ENCODE data around the gene ERCC3. TPM values are rescaled to one million over a fixed set of nuclear protein-coding genes. Genes with fewer than 3 reads are reported as not detected.

Gene ERCC3
- total RNA-seq, 1 experiment from 2014 or later, result 34.9 TPM

DNA sequence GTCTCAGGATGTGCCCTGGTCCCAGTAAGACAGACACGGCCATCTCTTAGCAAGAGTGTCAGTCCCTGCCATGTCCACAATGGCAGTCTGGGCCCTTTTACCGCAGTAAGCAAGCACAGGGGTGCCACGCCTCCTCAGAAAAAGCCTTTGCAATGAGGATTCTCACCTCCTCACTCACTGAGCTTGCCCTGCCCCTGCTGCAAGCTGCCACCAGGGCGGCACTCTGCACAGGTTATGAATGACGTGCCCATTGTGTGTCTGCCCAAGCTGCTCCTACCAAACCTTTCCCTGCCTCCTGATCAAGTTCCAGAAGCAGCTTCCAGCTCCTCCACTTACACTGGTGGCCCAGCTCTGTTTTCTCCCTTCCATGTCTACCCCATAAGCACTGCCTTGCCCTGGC lies 23.3 kb downstream of the ERCC3 start:
- intact Hi-C loops (cut with micrococcal nuclease), result no loop called here
- H3K27ac Mint-ChIP-seq (ENCODE audit: low read depth, unreplicated experiment), result no peak overlapping the region
- H3K36me3 Mint-ChIP-seq (ENCODE audit: insufficient read depth, unreplicated experiment), result peaks cover 95% of the 10 kb centered on the region

GRCh38 chr2:127261804-127262406 lies 32.0 kb downstream of the ERCC3 start:
- Mint-ChIP-seq H3K9me3 (ENCODE audit: unreplicated experiment) (no peaks in the 10 kb centered on the region), H3K4me3 (ENCODE audit: unreplicated experiment) (no peak overlapping the region), H3K4me1 (ENCODE audit: insufficient read depth, unreplicated experiment) (no peaks in the 10 kb centered on the region), H3K36me3 (ENCODE audit: insufficient read depth, unreplicated experiment) (peaks cover 61% of the 10 kb centered on the region), H3K27ac (ENCODE audit: low read depth, unreplicated experiment) (no peak overlapping the region), H3K27me3 (ENCODE audit: insufficient read depth, unreplicated experiment) (no peaks in the 10 kb centered on the region)
- no peak for DNase-seq (ENCODE audit: unreplicated experiment)
- CTCF ChIA-PET, result no interaction called here
- POLR2A ChIA-PET, result no interaction called here
- intact Hi-C loops (cut with micrococcal nuclease), result no loop called here
- TF ChIP-seq CTCF (IDR thresholded peaks at IDR 0.05; ENCODE audit: unreplicated experiment), result no peak
- no TSS peak for BruUV-seq (replicated peaks)

More for the DNA sequence above, 23.3 kb downstream of the ERCC3 start:
- DNase-seq (ENCODE audit: unreplicated experiment), result no peak
- H3K27me3 Mint-ChIP-seq (ENCODE audit: insufficient read depth, unreplicated experiment), result no peaks in the 10 kb centered on the region
- H3K4me3 Mint-ChIP-seq (ENCODE audit: unreplicated experiment), result no peak overlapping the region
- ChIA-PET POLR2A (interaction anchor here (0.7 kb wide), 1 partner anchor 140 kb away, joined by 3 read pairs; no protein-coding TSS in a partner anchor), CTCF (interaction anchor here (1.1 kb wide), 2 partner anchors 188 to 209 kb away, joined by 3 to 6 read pairs; no protein-coding TSS in a partner anchor)
- no peaks in the 10 kb centered on the region for H3K4me1 Mint-ChIP-seq (ENCODE audit: insufficient read depth, unreplicated experiment)
- TF ChIP-seq CTCF (IDR thresholded peaks at IDR 0.05; ENCODE audit: unreplicated experiment), result no peak
- H3K9me3 Mint-ChIP-seq (ENCODE audit: unreplicated experiment), result no peaks in the 10 kb centered on the region
- no TSS peak for BruUV-seq (replicated peaks)

GRCh38 chr2:127259355-127259754 lies 34.6 kb downstream of the ERCC3 start:
- Mint-ChIP-seq H3K27ac (ENCODE audit: low read depth, unreplicated experiment) (no peak overlapping the region), H3K4me1 (ENCODE audit: insufficient read depth, unreplicated experiment) (peaks cover 10% of the 10 kb centered on the region), H3K27me3 (ENCODE audit: insufficient read depth, unreplicated experiment) (no peaks in the 10 kb centered on the region), H3K36me3 (ENCODE audit: insufficient read depth, unreplicated experiment) (peaks cover 49% of the 10 kb centered on the region), H3K9me3 (ENCODE audit: unreplicated experiment) (no peaks in the 10 kb centered on the region), H3K4me3 (ENCODE audit: unreplicated experiment) (no peak overlapping the region)
- no TSS peak for BruUV-seq (replicated peaks)
- no peak for TF ChIP-seq CTCF (IDR thresholded peaks at IDR 0.05; ENCODE audit: unreplicated experiment)
- POLR2A ChIA-PET, result no interaction called here
- CTCF ChIA-PET, result interaction anchor here (0.6 kb wide), 1 partner anchor 67 kb away, joined by 3 read pairs; no protein-coding TSS in a partner anchor
- intact Hi-C loops (cut with micrococcal nuclease), result no loop called here
- no peak for DNase-seq (ENCODE audit: unreplicated experiment)

GRCh38 chr2:127256866-127257265 lies 37.1 kb downstream of the ERCC3 start:
- Mint-ChIP-seq H3K27me3 (ENCODE audit: insufficient read depth, unreplicated experiment) (no peaks in the 10 kb centered on the region), H3K36me3 (ENCODE audit: insufficient read depth, unreplicated experiment) (peaks cover 39% of the 10 kb centered on the region), H3K4me1 (ENCODE audit: insufficient read depth, unreplicated experiment) (peaks cover 13% of the 10 kb centered on the region), H3K9me3 (ENCODE audit: unreplicated experiment) (no peaks in the 10 kb centered on the region), H3K27ac (ENCODE audit: low read depth, unreplicated experiment) (no peak overlapping the region), H3K4me3 (ENCODE audit: unreplicated experiment) (no peak overlapping the region)
- DNase-seq (ENCODE audit: unreplicated experiment), result no peak
- TF ChIP-seq CTCF (IDR thresholded peaks at IDR 0.05; ENCODE audit: unreplicated experiment), result no peak
- no TSS peak for BruUV-seq (replicated peaks)
- intact Hi-C loops (cut with micrococcal nuclease), result no loop called here
- ChIA-PET CTCF (no interaction called here), POLR2A (no interaction called here)

Data from MCF 10A (cell line).